ENCODE results near the gene KRT14. TPM values are rescaled to one million over a fixed set of nuclear protein-coding genes. Genes with fewer than 3 reads are reported as not detected.

Gene KRT14
- total and polyA plus RNA-seq, 9 donors, result 0.38 to 1.1 (median 0.75) TPM; not detected in 6

- no peak overlapping the region for H3K4me3 ChIP-seq
- intact Hi-C loops (cut with DNase I), result no loop called here
- H3K36me3 ChIP-seq, result no peaks in the 10 kb centered on the region
- no peak overlapping the region for H3K27ac ChIP-seq
- WGBS, 3 donors, result 84 to 92% (median 90%) methylated on average over 6 of the region's 6 CpGs
- TF ChIP-seq EP300 (IDR thresholded peaks at IDR 0.05) (no peak), POLR2A (IDR thresholded peaks at IDR 0.05) (no peak)
- TF ChIP-seq, protein P1, sequence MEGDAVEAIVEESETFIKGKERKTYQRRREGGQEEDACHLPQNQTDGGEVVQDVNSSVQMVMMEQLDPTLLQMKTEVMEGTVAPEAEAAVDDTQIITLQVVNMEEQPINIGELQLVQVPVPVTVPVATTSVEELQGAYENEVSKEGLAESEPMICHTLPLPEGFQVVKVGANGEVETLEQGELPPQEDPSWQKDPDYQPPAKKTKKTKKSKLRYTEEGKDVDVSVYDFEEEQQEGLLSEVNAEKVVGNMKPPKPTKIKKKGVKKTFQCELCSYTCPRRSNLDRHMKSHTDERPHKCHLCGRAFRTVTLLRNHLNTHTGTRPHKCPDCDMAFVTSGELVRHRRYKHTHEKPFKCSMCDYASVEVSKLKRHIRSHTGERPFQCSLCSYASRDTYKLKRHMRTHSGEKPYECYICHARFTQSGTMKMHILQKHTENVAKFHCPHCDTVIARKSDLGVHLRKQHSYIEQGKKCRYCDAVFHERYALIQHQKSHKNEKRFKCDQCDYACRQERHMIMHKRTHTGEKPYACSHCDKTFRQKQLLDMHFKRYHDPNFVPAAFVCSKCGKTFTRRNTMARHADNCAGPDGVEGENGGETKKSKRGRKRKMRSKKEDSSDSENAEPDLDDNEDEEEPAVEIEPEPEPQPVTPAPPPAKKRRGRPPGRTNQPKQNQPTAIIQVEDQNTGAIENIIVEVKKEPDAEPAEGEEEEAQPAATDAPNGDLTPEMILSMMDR (IDR thresholded peaks at IDR 0.05), result no peak
- H3K4me1 ChIP-seq (ENCODE audit: insufficient read depth), result no peaks in the 10 kb centered on the region
- H3K27me3 ChIP-seq, result no peaks in the 10 kb centered on the region
- no peaks in the 10 kb centered on the region for H3K9me3 ChIP-seq
- DNase-seq, result no peak
Observed at GRCh38 chr17:41567317-41567716, 19.4 kb downstream of the KRT14 start.

- Histone ChIP-seq H3K9me3 (no peaks in the 10 kb centered on the region), H3K4me3 (no peak overlapping the region), H3K4me1 (ENCODE audit: insufficient read depth) (no peaks in the 10 kb centered on the region), H3K27me3 (no peaks in the 10 kb centered on the region), H3K36me3 (no peaks in the 10 kb centered on the region), H3K27ac (no peak overlapping the region)
- intact Hi-C loops (cut with DNase I), result no loop called here
- no peak for DNase-seq
- TF ChIP-seq POLR2A (IDR thresholded peaks at IDR 0.05) (no peak), EP300 (IDR thresholded peaks at IDR 0.05) (no peak)
- TF ChIP-seq, protein P1 (IDR thresholded peaks at IDR 0.05), result no peak
Observed at GRCh38 chr17:41565338-41565737, 21.4 kb downstream of the KRT14 start.

DNA sequence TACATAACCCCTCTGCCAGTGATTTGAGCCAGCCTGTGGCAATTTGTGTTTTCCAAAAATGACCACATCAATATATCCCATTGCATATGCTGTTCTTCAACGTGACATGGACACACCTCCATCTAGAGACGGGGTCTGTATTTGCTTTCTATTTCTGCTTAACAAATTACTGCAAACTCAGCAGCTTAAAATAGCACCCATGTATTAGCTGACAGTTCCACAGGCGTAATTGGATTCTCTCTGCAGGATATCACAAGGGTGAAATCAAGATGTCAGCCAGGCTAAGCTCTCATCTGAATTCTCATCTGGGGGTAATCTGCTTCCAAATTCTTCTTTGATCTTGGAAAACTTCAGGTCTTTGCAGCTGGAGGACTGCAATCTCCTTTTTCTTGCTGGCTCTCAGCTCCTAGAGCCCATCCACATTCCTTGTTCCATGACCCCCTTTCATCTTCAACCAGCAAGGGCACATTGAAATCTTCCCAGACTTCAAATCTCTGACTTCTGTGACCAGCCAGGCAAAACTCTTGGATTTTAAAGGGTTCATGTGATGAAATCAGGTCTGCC is 23.0 kb downstream of the KRT14 start:
- H3K27ac ChIP-seq, result no peak overlapping the region
- no peak for DNase-seq
- no peaks in the 10 kb centered on the region for H3K36me3 ChIP-seq
- intact Hi-C loops (cut with DNase I), result no loop called here
- no peaks in the 10 kb centered on the region for H3K4me1 ChIP-seq (ENCODE audit: insufficient read depth)
- no peak overlapping the region for H3K4me3 ChIP-seq
- H3K9me3 ChIP-seq, result no peaks in the 10 kb centered on the region
- H3K27me3 ChIP-seq, result no peaks in the 10 kb centered on the region
- 31 to 42% (median 32%) methylated on average over 3 of the region's 3 CpGs for WGBS, 3 donors
- TF ChIP-seq, protein P1 (IDR thresholded peaks at IDR 0.05), result no peak
- TF ChIP-seq POLR2A (IDR thresholded peaks at IDR 0.05), result no peak

DNA sequence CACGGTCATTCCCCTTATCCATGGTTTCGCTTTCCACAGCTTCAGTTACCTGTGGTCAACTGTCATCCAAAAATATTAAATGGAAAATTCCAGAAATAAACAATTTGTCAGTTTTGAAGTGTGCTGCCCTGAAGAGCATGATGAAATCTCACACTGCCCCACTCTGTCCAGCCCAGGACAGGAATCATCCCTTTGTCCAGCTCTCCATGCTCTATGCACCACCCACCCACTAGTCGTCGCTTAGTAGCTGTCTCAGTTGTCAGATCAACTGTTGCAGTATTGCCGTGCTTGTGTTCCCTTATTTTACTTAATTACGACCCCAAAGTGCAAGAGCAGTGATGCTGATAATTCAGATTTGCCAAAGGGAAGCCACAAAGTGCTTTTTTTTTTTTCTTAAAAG is 25.1 kb downstream of the KRT14 start:
- Histone ChIP-seq H3K36me3 (no peaks in the 10 kb centered on the region), H3K27ac (no peak overlapping the region), H3K27me3 (no peaks in the 10 kb centered on the region), H3K4me3 (no peak overlapping the region), H3K4me1 (ENCODE audit: insufficient read depth) (no peaks in the 10 kb centered on the region), H3K9me3 (no peaks in the 10 kb centered on the region)
- no peak for DNase-seq
- 77 to 82% (median 78%) methylated on average over 6 of the region's 6 CpGs for WGBS, 3 donors
- intact Hi-C loops (cut with DNase I), result no loop called here
- no peak for TF ChIP-seq EP300 (IDR thresholded peaks at IDR 0.05)
- TF ChIP-seq POLR2A (IDR thresholded peaks at IDR 0.05), result no peak
- TF ChIP-seq, protein P1 (IDR thresholded peaks at IDR 0.05), result no peak

Data from ovary (tissue), 9 donors.